SK-N-SH treated with all-trans-retinoic acid at 6 μM for 48 hours (cell line): ENCODE data around the gene NKPD1.

Source experiments
- ATAC-seq: fragments of 200-7000 bp; cut with Tn5 transposase; 3 replicates; pipeline ENCODE4 v1.9.1; 2020; ENCODE audit warnings: mild to moderate bottlenecking, moderate library complexity
- ARNTL ChIP-seq: fragments of 450-650 bp; formaldehyde crosslinking; IDR thresholded peaks from 2 replicates; pipeline ENCODE4 v1.5.0; 2020; ENCODE audit warnings: low read depth, mild to moderate bottlenecking, moderate library complexity, borderline replicate concordance
- BACH2 ChIP-seq: fragments of 250-450 bp; sonication (Bioruptor Pico); IDR thresholded peaks from 2 replicates; pipeline ENCODE4 v1.9.0; 2021; ENCODE audit warnings: mild to moderate bottlenecking, borderline replicate concordance
- GLIS3 ChIP-seq: fragments of 250-450 bp; sonication (Bioruptor Pico); IDR thresholded peaks from 2 replicates; pipeline ENCODE4 v1.5.0; 2020; ENCODE audit warnings: mild to moderate bottlenecking, moderate library complexity
- ISL1 ChIP-seq: fragments of 250-450 bp; sonication (Bioruptor Pico); IDR thresholded peaks from 2 replicates; pipeline ENCODE4 v2.1.2; 2022; ENCODE audit warnings: mild to moderate bottlenecking, moderate library complexity
- OSR1 ChIP-seq: fragments of 250-450 bp; sonication (Bioruptor Pico); IDR thresholded peaks from 2 replicates; pipeline ENCODE4 v1.8.0; 2022; ENCODE audit warnings: moderate library complexity, mild to moderate bottlenecking, inconsistent platforms
- RARB ChIP-seq: fragments of 250-450 bp; sonication (Bioruptor Pico); IDR thresholded peaks from 2 replicates; pipeline ENCODE4 v1.8.0; 2021; ENCODE audit warnings: mild to moderate bottlenecking, moderate library complexity
- SNAI2 ChIP-seq: fragments of 250-450 bp; sonication (Bioruptor Pico); IDR thresholded peaks from 2 replicates; pipeline ENCODE4 v1.5.0; 2020; ENCODE audit warnings: mild to moderate bottlenecking, moderate library complexity
- TCF4 ChIP-seq: fragments of 250-450 bp; sonication (Bioruptor Pico); IDR thresholded peaks from 2 replicates; pipeline ENCODE4 v1.8.0; 2021; ENCODE audit warnings: mild to moderate bottlenecking, moderate library complexity, borderline replicate concordance
- ZFP3 ChIP-seq: fragments of 250-450 bp; sonication (Bioruptor Pico); IDR thresholded peaks from 2 replicates; pipeline ENCODE4 v1.5.0; 2020; ENCODE audit warnings: mild to moderate bottlenecking, moderate library complexity
- ZFP30 ChIP-seq: fragments of 450-650 bp; formaldehyde crosslinking; IDR thresholded peaks from 2 replicates; pipeline ENCODE4 v1.5.0; 2022; ENCODE audit warnings: mild to moderate bottlenecking, moderate library complexity
- ZNF565 ChIP-seq: fragments of 450-650 bp; formaldehyde crosslinking; conservative IDR thresholded peaks from 2 replicates; pipeline ENCODE4 v1.5.0; 2020; ENCODE audit warnings: low read depth, mild to moderate bottlenecking, moderate library complexity
- ZNF8 ChIP-seq: fragments of 450-650 bp; formaldehyde crosslinking; IDR thresholded peaks from 2 replicates; pipeline ENCODE4 v1.5.0; 2020; ENCODE audit warnings: mild to moderate bottlenecking, moderate library complexity
- TF ChIP-seq, protein P1 (sequence below): fragments of 250-450 bp; sonication (Bioruptor Pico); IDR thresholded peaks from 2 replicates; pipeline ENCODE4 v1.5.1; 2021; ENCODE audit warnings: mild to moderate bottlenecking, moderate library complexity
- TF ChIP-seq, protein P2 (sequence below): fragments of 250-450 bp; sonication (Bioruptor Pico); IDR thresholded peaks from 2 replicates; pipeline ENCODE4 v1.8.0; 2020; ENCODE audit warnings: mild to moderate bottlenecking, moderate library complexity, borderline replicate concordance
- TF ChIP-seq, protein P3 (sequence below): fragments of 250-450 bp; sonication (Bioruptor Pico); IDR thresholded peaks from 2 replicates; pipeline ENCODE4 v1.8.0; 2021; ENCODE audit warnings: low read depth, mild to moderate bottlenecking, moderate library complexity, borderline replicate concordance
- TF ChIP-seq, protein P4 (sequence below): fragments of 250-450 bp; sonication (Bioruptor Pico); IDR thresholded peaks from 2 replicates; pipeline ENCODE4 v1.5.1; 2020; ENCODE audit warnings: low read depth, mild to moderate bottlenecking, moderate library complexity
- TF ChIP-seq, protein P5 (sequence below): fragments of 250-450 bp; sonication (Bioruptor Pico); IDR thresholded peaks from 2 replicates; pipeline ENCODE4 v1.5.0; 2020; ENCODE audit warnings: mild to moderate bottlenecking, moderate library complexity

Gene NKPD1

DNA sequence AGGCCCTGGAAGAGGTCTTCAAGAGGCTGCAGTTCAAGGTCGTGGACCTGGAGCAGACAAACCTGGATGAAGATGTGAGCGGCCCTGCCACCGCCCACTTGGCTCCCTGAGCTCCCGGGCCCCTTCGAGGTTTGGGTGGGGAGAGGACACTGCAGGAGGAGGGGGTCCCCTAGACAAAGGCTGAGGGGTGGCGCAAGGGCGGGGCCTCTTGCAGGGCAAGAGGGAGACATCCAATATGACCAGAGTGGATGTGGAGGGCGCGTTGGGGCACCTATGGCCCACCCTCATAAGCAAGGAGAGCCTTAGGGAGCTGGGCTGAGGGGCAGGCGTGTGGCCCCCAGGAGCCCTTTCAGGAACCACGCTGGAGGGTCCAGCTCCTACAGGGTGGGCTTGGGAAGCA is 20.2 kb downstream of the NKPD1 start:
- TF ChIP-seq ARNTL (CRISPR knock-in tag): no peak
- TF ChIP-seq OSR1 (CRISPR knock-in tag): no peak
- TF ChIP-seq, protein P1, sequence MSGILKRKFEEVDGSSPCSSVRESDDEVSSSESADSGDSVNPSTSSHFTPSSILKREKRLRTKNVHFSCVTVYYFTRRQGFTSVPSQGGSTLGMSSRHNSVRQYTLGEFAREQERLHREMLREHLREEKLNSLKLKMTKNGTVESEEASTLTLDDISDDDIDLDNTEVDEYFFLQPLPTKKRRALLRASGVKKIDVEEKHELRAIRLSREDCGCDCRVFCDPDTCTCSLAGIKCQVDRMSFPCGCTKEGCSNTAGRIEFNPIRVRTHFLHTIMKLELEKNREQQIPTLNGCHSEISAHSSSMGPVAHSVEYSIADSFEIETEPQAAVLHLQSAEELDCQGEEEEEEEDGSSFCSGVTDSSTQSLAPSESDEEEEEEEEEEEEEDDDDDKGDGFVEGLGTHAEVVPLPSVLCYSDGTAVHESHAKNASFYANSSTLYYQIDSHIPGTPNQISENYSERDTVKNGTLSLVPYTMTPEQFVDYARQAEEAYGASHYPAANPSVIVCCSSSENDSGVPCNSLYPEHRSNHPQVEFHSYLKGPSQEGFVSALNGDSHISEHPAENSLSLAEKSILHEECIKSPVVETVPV: no peak
- TF ChIP-seq GLIS3 (CRISPR knock-in tag): no peak
- TF ChIP-seq, protein P2, sequence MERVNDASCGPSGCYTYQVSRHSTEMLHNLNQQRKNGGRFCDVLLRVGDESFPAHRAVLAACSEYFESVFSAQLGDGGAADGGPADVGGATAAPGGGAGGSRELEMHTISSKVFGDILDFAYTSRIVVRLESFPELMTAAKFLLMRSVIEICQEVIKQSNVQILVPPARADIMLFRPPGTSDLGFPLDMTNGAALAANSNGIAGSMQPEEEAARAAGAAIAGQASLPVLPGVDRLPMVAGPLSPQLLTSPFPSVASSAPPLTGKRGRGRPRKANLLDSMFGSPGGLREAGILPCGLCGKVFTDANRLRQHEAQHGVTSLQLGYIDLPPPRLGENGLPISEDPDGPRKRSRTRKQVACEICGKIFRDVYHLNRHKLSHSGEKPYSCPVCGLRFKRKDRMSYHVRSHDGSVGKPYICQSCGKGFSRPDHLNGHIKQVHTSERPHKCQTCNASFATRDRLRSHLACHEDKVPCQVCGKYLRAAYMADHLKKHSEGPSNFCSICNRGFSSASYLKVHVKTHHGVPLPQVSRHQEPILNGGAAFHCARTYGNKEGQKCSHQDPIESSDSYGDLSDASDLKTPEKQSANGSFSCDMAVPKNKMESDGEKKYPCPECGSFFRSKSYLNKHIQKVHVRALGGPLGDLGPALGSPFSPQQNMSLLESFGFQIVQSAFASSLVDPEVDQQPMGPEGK (CRISPR knock-in tag): no peak
- TF ChIP-seq, protein P3, sequence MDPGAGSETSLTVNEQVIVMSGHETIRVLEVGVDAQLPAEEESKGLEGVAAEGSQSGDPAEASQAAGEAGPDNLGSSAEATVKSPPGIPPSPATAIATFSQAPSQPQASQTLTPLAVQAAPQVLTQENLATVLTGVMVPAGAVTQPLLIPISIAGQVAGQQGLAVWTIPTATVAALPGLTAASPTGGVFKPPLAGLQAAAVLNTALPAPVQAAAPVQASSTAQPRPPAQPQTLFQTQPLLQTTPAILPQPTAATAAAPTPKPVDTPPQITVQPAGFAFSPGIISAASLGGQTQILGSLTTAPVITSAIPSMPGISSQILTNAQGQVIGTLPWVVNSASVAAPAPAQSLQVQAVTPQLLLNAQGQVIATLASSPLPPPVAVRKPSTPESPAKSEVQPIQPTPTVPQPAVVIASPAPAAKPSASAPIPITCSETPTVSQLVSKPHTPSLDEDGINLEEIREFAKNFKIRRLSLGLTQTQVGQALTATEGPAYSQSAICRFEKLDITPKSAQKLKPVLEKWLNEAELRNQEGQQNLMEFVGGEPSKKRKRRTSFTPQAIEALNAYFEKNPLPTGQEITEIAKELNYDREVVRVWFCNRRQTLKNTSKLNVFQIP: no peak
- TF ChIP-seq ZNF8: no peak
- TF ChIP-seq ZFP3 (CRISPR knock-in tag): no peak
- no peak for TF ChIP-seq TCF4 (CRISPR knock-in tag)
- no peak for TF ChIP-seq ZNF565
- no peak for ATAC-seq

DNA sequence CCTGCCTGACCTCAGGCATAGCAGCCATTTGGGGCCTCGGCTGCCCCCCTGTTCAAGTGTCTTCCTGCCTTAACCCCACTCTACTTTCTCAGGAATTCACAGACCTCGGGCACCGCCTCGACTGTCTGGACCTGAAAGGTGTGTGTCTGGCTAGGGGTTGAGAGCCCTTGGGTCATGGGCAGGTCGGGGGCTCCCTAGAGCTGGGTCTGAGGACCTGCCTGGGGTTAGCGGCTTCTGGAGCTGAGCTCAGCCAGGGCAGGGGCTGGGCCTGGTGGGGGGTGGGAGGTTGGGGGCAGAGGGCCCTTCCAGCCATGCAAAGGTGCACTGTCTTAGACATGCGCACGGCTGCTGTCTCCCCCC is 20.7 kb downstream of the NKPD1 start:
- TF ChIP-seq ZNF8: no peak
- TF ChIP-seq, protein P4, sequence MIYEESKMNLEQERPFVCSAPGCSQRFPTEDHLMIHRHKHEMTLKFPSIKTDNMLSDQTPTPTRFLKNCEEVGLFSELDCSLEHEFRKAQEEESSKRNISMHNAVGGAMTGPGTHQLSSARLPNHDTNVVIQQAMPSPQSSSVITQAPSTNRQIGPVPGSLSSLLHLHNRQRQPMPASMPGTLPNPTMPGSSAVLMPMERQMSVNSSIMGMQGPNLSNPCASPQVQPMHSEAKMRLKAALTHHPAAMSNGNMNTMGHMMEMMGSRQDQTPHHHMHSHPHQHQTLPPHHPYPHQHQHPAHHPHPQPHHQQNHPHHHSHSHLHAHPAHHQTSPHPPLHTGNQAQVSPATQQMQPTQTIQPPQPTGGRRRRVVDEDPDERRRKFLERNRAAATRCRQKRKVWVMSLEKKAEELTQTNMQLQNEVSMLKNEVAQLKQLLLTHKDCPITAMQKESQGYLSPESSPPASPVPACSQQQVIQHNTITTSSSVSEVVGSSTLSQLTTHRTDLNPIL (CRISPR knock-in tag): no peak
- TF ChIP-seq GLIS3 (CRISPR knock-in tag): no peak
- TF ChIP-seq RARB (CRISPR knock-in tag): no peak
- no peak for TF ChIP-seq SNAI2 (CRISPR knock-in tag)
- TF ChIP-seq ZNF565: no peak
- TF ChIP-seq, protein P2 (CRISPR knock-in tag): no peak
- no peak for TF ChIP-seq BACH2 (CRISPR knock-in tag)
- TF ChIP-seq, protein P1: no peak
- TF ChIP-seq, protein P5, sequence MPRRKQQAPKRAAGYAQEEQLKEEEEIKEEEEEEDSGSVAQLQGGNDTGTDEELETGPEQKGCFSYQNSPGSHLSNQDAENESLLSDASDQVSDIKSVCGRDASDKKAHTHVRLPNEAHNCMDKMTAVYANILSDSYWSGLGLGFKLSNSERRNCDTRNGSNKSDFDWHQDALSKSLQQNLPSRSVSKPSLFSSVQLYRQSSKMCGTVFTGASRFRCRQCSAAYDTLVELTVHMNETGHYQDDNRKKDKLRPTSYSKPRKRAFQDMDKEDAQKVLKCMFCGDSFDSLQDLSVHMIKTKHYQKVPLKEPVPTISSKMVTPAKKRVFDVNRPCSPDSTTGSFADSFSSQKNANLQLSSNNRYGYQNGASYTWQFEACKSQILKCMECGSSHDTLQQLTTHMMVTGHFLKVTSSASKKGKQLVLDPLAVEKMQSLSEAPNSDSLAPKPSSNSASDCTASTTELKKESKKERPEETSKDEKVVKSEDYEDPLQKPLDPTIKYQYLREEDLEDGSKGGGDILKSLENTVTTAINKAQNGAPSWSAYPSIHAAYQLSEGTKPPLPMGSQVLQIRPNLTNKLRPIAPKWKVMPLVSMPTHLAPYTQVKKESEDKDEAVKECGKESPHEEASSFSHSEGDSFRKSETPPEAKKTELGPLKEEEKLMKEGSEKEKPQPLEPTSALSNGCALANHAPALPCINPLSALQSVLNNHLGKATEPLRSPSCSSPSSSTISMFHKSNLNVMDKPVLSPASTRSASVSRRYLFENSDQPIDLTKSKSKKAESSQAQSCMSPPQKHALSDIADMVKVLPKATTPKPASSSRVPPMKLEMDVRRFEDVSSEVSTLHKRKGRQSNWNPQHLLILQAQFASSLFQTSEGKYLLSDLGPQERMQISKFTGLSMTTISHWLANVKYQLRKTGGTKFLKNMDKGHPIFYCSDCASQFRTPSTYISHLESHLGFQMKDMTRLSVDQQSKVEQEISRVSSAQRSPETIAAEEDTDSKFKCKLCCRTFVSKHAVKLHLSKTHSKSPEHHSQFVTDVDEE: no peak
- TF ChIP-seq ISL1 (CRISPR knock-in tag): no peak
- TF ChIP-seq ZFP3 (CRISPR knock-in tag): no peak
- no peak for TF ChIP-seq ZFP30
- TF ChIP-seq ARNTL (CRISPR knock-in tag): no peak
- TF ChIP-seq, all 23 proteins: peak for 0
- no peak for ATAC-seq
